SJCRH30 (cell line): ENCODE results near the gene JCHAIN. TPM values are rescaled to one million over a fixed set of nuclear protein-coding genes. Genes with fewer than 3 reads are reported as not detected.

Experiments used
- DNase-seq, 2 experiments: peaks; one replicate each; pipeline ENCODE4 v3.0.0-alpha.2; 2015 to 2020
- H3K27ac ChIP-seq: fragments of 250-450 bp; sonication (Bioruptor Pico); 2 replicates; pipeline ENCODE4 v1.5.1; 2020; ENCODE audit warnings: mild to moderate bottlenecking, moderate library complexity
- H3K27me3 ChIP-seq: fragments of 250-450 bp; sonication (Bioruptor Pico); 2 replicates; pipeline ENCODE4 v1.5.1; 2020; ENCODE audit warnings: mild to moderate bottlenecking, moderate library complexity
- H3K36me3 ChIP-seq: fragments of 250-450 bp; sonication (Bioruptor Pico); 2 replicates; pipeline ENCODE4 v1.5.1; 2020; ENCODE audit warnings: mild to moderate bottlenecking, moderate library complexity
- H3K4me1 ChIP-seq: fragments of 250-450 bp; sonication (Bioruptor Pico); 2 replicates; pipeline ENCODE4 v1.5.1; 2020; ENCODE audit warnings: mild to moderate bottlenecking, moderate library complexity
- H3K4me3 ChIP-seq: fragments of 250-450 bp; sonication (Bioruptor Pico); 2 replicates; pipeline ENCODE4 v1.5.1; 2020; ENCODE audit warnings: mild to moderate bottlenecking, moderate library complexity
- H3K9me3 ChIP-seq: fragments of 250-450 bp; sonication (Bioruptor Pico); replicated peaks from 2 replicates; pipeline ENCODE4 v1.5.1; 2020; ENCODE audit warnings: mild to moderate bottlenecking, moderate library complexity
- total RNA-seq: library from RNA; depleted of rRNA; stranded (reverse); fragments of >200 nt; shearing (Covaris generic); gene quantifications from 2 replicates; pipeline ENCODE4 v1.2.3, GENCODE V29; 2014; rRNA removed

The JCHAIN gene
- not detected in 2 replicates for total RNA-seq

GRCh38 chr4:70666369-70666768 lies at the start of gene JCHAIN:
TSS of gene JCHAIN (minus strand) at chr4:70666508. CDS start at chr4:70666490, 18 bp downstream.
- Histone ChIP-seq H3K27me3 (no peaks in the 10 kb centered on the region), H3K9me3 (no peaks in the 10 kb centered on the region), H3K27ac (no peak within 1 kb of the TSS), H3K4me1 (no peaks in the 10 kb centered on the region), H3K36me3 (no peaks in the 10 kb centered on the region), H3K4me3 (no peak within 1 kb of the TSS)
- no peak for DNase-seq

GRCh38 chr4:70715097-70715496 lies 48.8 kb upstream of the JCHAIN start:
- Histone ChIP-seq H3K9me3 (no peaks in the 10 kb centered on the region), H3K27ac (no peak overlapping the region), H3K36me3 (no peaks in the 10 kb centered on the region), H3K27me3 (no peaks in the 10 kb centered on the region), H3K4me3 (no peak overlapping the region), H3K4me1 (no peaks in the 10 kb centered on the region)
- no peak for DNase-seq

- no peak overlapping the region for H3K27ac ChIP-seq
- no peak for DNase-seq
- no peaks in the 10 kb centered on the region for H3K27me3 ChIP-seq
- no peak overlapping the region for H3K4me3 ChIP-seq
- no peaks in the 10 kb centered on the region for H3K9me3 ChIP-seq
- no peaks in the 10 kb centered on the region for H3K4me1 ChIP-seq
- H3K36me3 ChIP-seq: no peaks in the 10 kb centered on the region
Measured at GRCh38 chr4:70714079-70714887, 48.0 kb upstream of the JCHAIN start.

GRCh38 chr4:70713453-70714078 lies 47.3 kb upstream of the JCHAIN start:
- H3K27me3 ChIP-seq: no peaks in the 10 kb centered on the region
- H3K36me3 ChIP-seq: no peaks in the 10 kb centered on the region
- DNase-seq: no peak
- H3K4me3 ChIP-seq: no peak overlapping the region
- no peaks in the 10 kb centered on the region for H3K9me3 ChIP-seq
- H3K27ac ChIP-seq: no peak overlapping the region
- no peaks in the 10 kb centered on the region for H3K4me1 ChIP-seq

GRCh38 chr4:70712604-70713452 lies 46.5 kb upstream of the JCHAIN start:
- Histone ChIP-seq H3K36me3 (no peaks in the 10 kb centered on the region), H3K4me1 (no peaks in the 10 kb centered on the region), H3K27ac (no peak overlapping the region), H3K27me3 (no peaks in the 10 kb centered on the region), H3K9me3 (no peaks in the 10 kb centered on the region), H3K4me3 (no peak overlapping the region)
- no peak for DNase-seq

- Histone ChIP-seq H3K4me3 (no peak overlapping the region), H3K27ac (no peak overlapping the region), H3K4me1 (no peaks in the 10 kb centered on the region), H3K9me3 (no peaks in the 10 kb centered on the region), H3K36me3 (no peaks in the 10 kb centered on the region), H3K27me3 (no peaks in the 10 kb centered on the region)
- no peak for DNase-seq
Measured at GRCh38 chr4:70712150-70712549, 45.8 kb upstream of the JCHAIN start.

- DNase-seq: no peak
- no peaks in the 10 kb centered on the region for H3K27me3 ChIP-seq
- no peaks in the 10 kb centered on the region for H3K9me3 ChIP-seq
- H3K27ac ChIP-seq: no peak overlapping the region
- peaks cover 3% of the 10 kb centered on the region; the same call in 1 of the 2 replicates for H3K4me1 ChIP-seq
- H3K4me3 ChIP-seq: no peak overlapping the region
- H3K36me3 ChIP-seq: no peaks in the 10 kb centered on the region
Measured at GRCh38 chr4:70711599-70711998, 45.3 kb upstream of the JCHAIN start.

- Histone ChIP-seq H3K36me3 (no peaks in the 10 kb centered on the region), H3K27me3 (no peaks in the 10 kb centered on the region), H3K27ac (no peak overlapping the region), H3K4me3 (no peak overlapping the region), H3K9me3 (no peaks in the 10 kb centered on the region), H3K4me1 (peaks cover 6% of the 10 kb centered on the region; the same call in 1 of the 2 replicates)
- DNase-seq: no peak
Measured at GRCh38 chr4:70709611-70710205, 43.4 kb upstream of the JCHAIN start.

GRCh38 chr4:70706516-70706915 lies 40.2 kb upstream of the JCHAIN start:
- no peaks in the 10 kb centered on the region for H3K9me3 ChIP-seq
- no peaks in the 10 kb centered on the region for H3K36me3 ChIP-seq
- peak overlapping the region; percentile 83 for H3K4me3 ChIP-seq
- peaks cover 6% of the 10 kb centered on the region; the same call in 1 of the 2 replicates for H3K4me1 ChIP-seq
- peak overlapping the region; percentile 77 for H3K27ac ChIP-seq
- peak in 1 of 2 experiments; percentile 15 for DNase-seq
- H3K27me3 ChIP-seq: no peaks in the 10 kb centered on the region

- Histone ChIP-seq H3K27me3 (no peaks in the 10 kb centered on the region), H3K36me3 (no peaks in the 10 kb centered on the region), H3K9me3 (no peaks in the 10 kb centered on the region), H3K27ac (peak overlapping the region; percentile 77), H3K4me3 (peak overlapping the region; percentile 83), H3K4me1 (peaks cover 6% of the 10 kb centered on the region; the same call in 1 of the 2 replicates)
- no peak for DNase-seq
Measured at GRCh38 chr4:70706044-70706461, 39.7 kb upstream of the JCHAIN start.

GRCh38 chr4:70705183-70706043 lies 39.1 kb upstream of the JCHAIN start:
- no peaks in the 10 kb centered on the region for H3K27me3 ChIP-seq
- H3K27ac ChIP-seq: peak overlapping the region; percentile 77
- H3K36me3 ChIP-seq: no peaks in the 10 kb centered on the region
- H3K4me3 ChIP-seq: peak overlapping the region; percentile 83
- DNase-seq: peak; percentile 87 to 88
- no peaks in the 10 kb centered on the region for H3K9me3 ChIP-seq
- peaks cover 6% of the 10 kb centered on the region; the same call in 1 of the 2 replicates for H3K4me1 ChIP-seq

- Histone ChIP-seq H3K27me3 (no peaks in the 10 kb centered on the region), H3K27ac (peak overlapping the region; percentile 77; the same call in 1 of the 2 replicates), H3K4me3 (peak overlapping the region; percentile 83), H3K4me1 (peaks cover 6% of the 10 kb centered on the region; the same call in 1 of the 2 replicates), H3K9me3 (no peaks in the 10 kb centered on the region), H3K36me3 (no peaks in the 10 kb centered on the region)
- DNase-seq: no peak
Measured at GRCh38 chr4:70704931-70705182, 38.5 kb upstream of the JCHAIN start.

GRCh38 chr4:70704215-70704930 lies 38.1 kb upstream of the JCHAIN start:
- DNase-seq: peak; percentile 89 to 91
- no peaks in the 10 kb centered on the region for H3K36me3 ChIP-seq
- no peaks in the 10 kb centered on the region for H3K9me3 ChIP-seq
- peak overlapping the region; percentile 83 for H3K4me3 ChIP-seq
- H3K27ac ChIP-seq: peak overlapping the region; percentile 77
- peaks cover 6% of the 10 kb centered on the region; the same call in 1 of the 2 replicates for H3K4me1 ChIP-seq
- no peaks in the 10 kb centered on the region for H3K27me3 ChIP-seq
